ENCODE results near the gene CCT2. TPM values are rescaled to one million over a fixed set of nuclear protein-coding genes. Genes with fewer than 3 reads are reported as not detected.
"Not testable (repeated sequence)": the region's sequence is repeated elsewhere in the genome, so short reads cannot be mapped to it uniquely, and the experiment has no call there.

The CCT2 gene
- total and polyA plus RNA-seq, 2 experiments from 2014 or later = 177 to 206 TPM

- no peak overlapping the region for H3K27ac ChIP-seq
- no peaks in the 10 kb centered on the region for H3K79me2 ChIP-seq
- no peaks in the 10 kb centered on the region for H3K9me3 ChIP-seq (ENCODE audit: low read depth)
- H3K27me3 ChIP-seq = no peaks in the 10 kb centered on the region
- TF ChIP-seq EZH2 (IDR thresholded peaks at IDR 0.05; ENCODE audit: borderline replicate concordance) (no peak), CTCF (IDR thresholded peaks at IDR 0.05; ENCODE audit: poor library complexity) (no peak)
- DNase-seq (ENCODE audit: low spot score) = no peak
- no peaks in the 10 kb centered on the region for H3K4me1 ChIP-seq (ENCODE audit: insufficient read depth)
- H3K4me3 ChIP-seq = no peak overlapping the region
- no peaks in the 10 kb centered on the region for H4K20me1 ChIP-seq (ENCODE audit: insufficient read depth, poor library complexity, severe bottlenecking)
- no peak overlapping the region for H3K4me2 ChIP-seq
- H2AFZ ChIP-seq = no peak overlapping the region
- no peaks in the 10 kb centered on the region for H3K9me2 ChIP-seq (replicated peaks; ENCODE audit: insufficient read depth)
- no peaks in the 10 kb centered on the region for H3K36me3 ChIP-seq (replicated peaks; ENCODE audit: insufficient read depth, low read depth)
Observed at GRCh38 chr12:69602954-69603353, 17.7 kb downstream of the CCT2 start.

GRCh38 chr12:69603556-69603955, 18.3 kb downstream of the CCT2 start:
- H3K4me2 ChIP-seq; H3K9me2 ChIP-seq (replicated peaks; ENCODE audit: insufficient read depth); H3K9me3 ChIP-seq (ENCODE audit: low read depth); H3K27ac ChIP-seq; H2AFZ ChIP-seq; H3K27me3 ChIP-seq; H3K79me2 ChIP-seq; H3K4me1 ChIP-seq (ENCODE audit: insufficient read depth); H4K20me1 ChIP-seq (ENCODE audit: insufficient read depth, poor library complexity, severe bottlenecking); H3K36me3 ChIP-seq (replicated peaks; ENCODE audit: insufficient read depth, low read depth); DNase-seq (ENCODE audit: low spot score); H3K4me3 ChIP-seq: not testable (repeated sequence)
- WGBS (ENCODE audit: low lambda C conversion rate, missing lambda C conversion rate) = 98% methylated on average over 4 of the region's 6 CpGs

- 82% methylated on average over 3 of the region's 3 CpGs for WGBS (ENCODE audit: low lambda C conversion rate, missing lambda C conversion rate)
- DNase-seq (ENCODE audit: low spot score) = not testable (repeated sequence)
Observed at GRCh38 chr12:69604275-69604674, 19.0 kb downstream of the CCT2 start.

GRCh38 chr12:69608114-69608513, 22.9 kb downstream of the CCT2 start:
- no peaks in the 10 kb centered on the region for H3K27me3 ChIP-seq
- no peaks in the 10 kb centered on the region for H4K20me1 ChIP-seq (ENCODE audit: insufficient read depth, poor library complexity, severe bottlenecking)
- H3K4me1 ChIP-seq (ENCODE audit: insufficient read depth) = no peaks in the 10 kb centered on the region
- H3K4me3 ChIP-seq = no peak overlapping the region
- H3K79me2 ChIP-seq = no peaks in the 10 kb centered on the region
- H3K9me2 ChIP-seq (replicated peaks; ENCODE audit: insufficient read depth) = no peaks in the 10 kb centered on the region
- no peak overlapping the region for H3K4me2 ChIP-seq
- no peaks in the 10 kb centered on the region for H3K36me3 ChIP-seq (replicated peaks; ENCODE audit: insufficient read depth, low read depth)
- H3K27ac ChIP-seq = no peak overlapping the region
- no peak for DNase-seq (ENCODE audit: low spot score)
- no peaks in the 10 kb centered on the region for H3K9me3 ChIP-seq (ENCODE audit: low read depth)
- TF ChIP-seq CTCF (IDR thresholded peaks at IDR 0.05; ENCODE audit: poor library complexity) (no peak), EZH2phosphoT487 (IDR thresholded peaks at IDR 0.05; ENCODE audit: low read depth, severe bottlenecking, unreplicated experiment) (no peak), EZH2 (IDR thresholded peaks at IDR 0.05; ENCODE audit: borderline replicate concordance) (no peak)
- H2AFZ ChIP-seq = no peak overlapping the region
- WGBS (ENCODE audit: low lambda C conversion rate, missing lambda C conversion rate) = 79% methylated on average over 2 of the region's 2 CpGs

More at GRCh38 chr12:69604275-69604674, 19.0 kb downstream of the CCT2 start:
- H3K9me2 ChIP-seq (replicated peaks; ENCODE audit: insufficient read depth); H3K27me3 ChIP-seq; H3K27ac ChIP-seq; H3K79me2 ChIP-seq; H3K4me3 ChIP-seq; H3K4me1 ChIP-seq (ENCODE audit: insufficient read depth); H3K9me3 ChIP-seq (ENCODE audit: low read depth); H3K4me2 ChIP-seq; H2AFZ ChIP-seq; H4K20me1 ChIP-seq (ENCODE audit: insufficient read depth, poor library complexity, severe bottlenecking); H3K36me3 ChIP-seq (replicated peaks; ENCODE audit: insufficient read depth, low read depth): not testable (repeated sequence)

- 96% methylated on average over 15 of the region's 15 CpGs for WGBS (ENCODE audit: low lambda C conversion rate, missing lambda C conversion rate)
- Histone ChIP-seq H4K20me1 (ENCODE audit: insufficient read depth, poor library complexity, severe bottlenecking) (no peaks in the 10 kb centered on the region), H3K27ac (no peak overlapping the region), H3K9me3 (ENCODE audit: low read depth) (no peaks in the 10 kb centered on the region), H3K9me2 (replicated peaks; ENCODE audit: insufficient read depth) (no peaks in the 10 kb centered on the region), H3K36me3 (replicated peaks; ENCODE audit: insufficient read depth, low read depth) (no peaks in the 10 kb centered on the region), H3K4me2 (no peak overlapping the region), H2AFZ (no peak overlapping the region), H3K27me3 (no peaks in the 10 kb centered on the region), H3K79me2 (no peaks in the 10 kb centered on the region), H3K4me3 (no peak overlapping the region), H3K4me1 (ENCODE audit: insufficient read depth) (no peaks in the 10 kb centered on the region)
- TF ChIP-seq CTCF (IDR thresholded peaks at IDR 0.05; ENCODE audit: poor library complexity) (no peak), EZH2 (IDR thresholded peaks at IDR 0.05; ENCODE audit: borderline replicate concordance) (no peak), EZH2phosphoT487 (IDR thresholded peaks at IDR 0.05; ENCODE audit: low read depth, severe bottlenecking, unreplicated experiment) (no peak)
- DNase-seq (ENCODE audit: low spot score) = no peak
Observed at GRCh38 chr12:69610126-69610525, 24.9 kb downstream of the CCT2 start.
